Measurements from ENCODE around the gene MAT2B. TPM values are rescaled to one million over a fixed set of nuclear protein-coding genes. Genes with fewer than 3 reads are reported as not detected.

The MAT2B gene
- 41.3 and 45.0 TPM in 2 replicates for total RNA-seq

GRCh38 chr5:163505368-163506094 is at the start of gene MAT2B:
Gene MAT2B, plus strand, starts transcription at chr5:163505619. Its CDS starts 68 bp downstream, at chr5:163505687.

GRCh38 chr5:163459819-163460561 is 45.4 kb upstream of the MAT2B start, which contains the start of gene NUDCD2:
Gene NUDCD2, minus strand, starts transcription at chr5:163460102. Its CDS starts 52 bp downstream, at chr5:163460050.

GRCh38 chr5:163460562-163461171 is 44.8 kb upstream of the MAT2B start, which contains the start of gene HMMR:
Gene HMMR, plus strand, starts transcription at chr5:163460632. Its CDS starts 61 bp downstream, at chr5:163460693.

Other genes starting within 250 kb of the MAT2B start
- 152 and 161 TPM in 2 replicates for gene CCNG1, start 68.0 kb upstream of the MAT2B start, total RNA-seq
- 3.4 and 6.0 TPM in 2 replicates for gene NUDCD2, start 45.5 kb upstream of the MAT2B start, total RNA-seq
- gene HMMR, start 45.0 kb upstream of the MAT2B start, total RNA-seq, result 4.2 and 11.3 TPM in 2 replicates

Data from cardiac atrium fibroblast (primary cell).